Stimulated activated CD8-positive, alpha-beta memory T cell treated with anti-CD3 and anti-CD28 coated beads, Interleukin-15, amount 100 ng/mL, for 48 hours (primary cell): Measurements from ENCODE around the gene TBC1D20.

Experiments used
- DNase-seq, 2 donors: peaks; one replicate each; pipeline ENCODE4 v3.0.0-alpha.2; 2020; ENCODE audit warnings: low read depth in 2 of 2

The TBC1D20 gene

DNA sequence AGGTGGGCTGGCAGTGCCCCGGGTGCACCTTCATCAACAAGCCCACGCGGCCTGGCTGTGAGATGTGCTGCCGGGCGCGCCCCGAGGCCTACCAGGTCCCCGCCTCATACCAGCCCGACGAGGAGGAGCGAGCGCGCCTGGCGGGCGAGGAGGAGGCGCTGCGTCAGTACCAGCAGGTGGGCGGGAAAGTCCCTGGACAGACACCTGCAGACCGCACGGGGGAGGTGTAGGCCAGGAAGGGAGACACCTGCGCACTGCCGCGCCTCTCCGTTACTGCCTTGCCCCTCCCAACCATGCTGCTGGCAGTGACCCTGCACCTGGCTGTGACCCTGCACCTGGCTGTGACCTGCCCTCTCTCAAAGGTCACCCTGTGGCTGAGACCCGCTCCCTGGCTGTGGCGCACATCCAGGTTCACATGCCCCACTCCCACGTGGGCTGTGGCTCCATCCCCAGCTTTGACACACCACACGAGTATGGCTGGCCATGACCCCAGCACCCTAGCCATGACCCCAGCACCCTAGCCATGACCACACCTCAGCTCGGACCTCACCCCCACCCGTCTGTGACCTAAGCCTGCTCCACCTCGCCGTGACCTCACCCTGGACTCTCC lies 42.7 kb downstream of the TBC1D20 start:
- DNase-seq: no peak

DNA sequence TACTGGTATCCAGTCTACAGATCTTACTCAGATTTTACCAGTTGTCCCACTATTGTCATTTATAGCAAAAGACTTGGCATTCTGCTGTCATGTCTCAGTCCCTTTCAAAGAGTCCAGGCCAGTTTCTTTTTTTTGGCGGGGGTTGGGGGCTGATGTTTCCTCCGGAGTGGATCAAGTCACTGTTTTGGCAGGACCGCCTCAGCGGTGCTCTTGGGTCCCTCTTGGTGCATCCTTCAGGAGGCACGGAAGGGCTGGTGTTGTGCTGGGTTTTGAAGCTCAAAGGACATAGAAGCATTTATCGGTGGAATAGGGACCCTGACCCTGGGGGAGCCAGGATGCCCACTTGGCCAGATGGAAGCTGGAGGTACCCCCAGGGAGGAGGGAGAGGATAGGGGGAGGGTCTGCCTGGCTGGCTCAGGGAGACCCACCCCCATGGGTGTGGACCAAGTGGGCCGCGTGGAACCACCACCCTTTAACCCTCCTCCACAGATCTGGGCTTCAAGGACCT lies 43.4 kb downstream of the TBC1D20 start:
- no peak for DNase-seq

DNA sequence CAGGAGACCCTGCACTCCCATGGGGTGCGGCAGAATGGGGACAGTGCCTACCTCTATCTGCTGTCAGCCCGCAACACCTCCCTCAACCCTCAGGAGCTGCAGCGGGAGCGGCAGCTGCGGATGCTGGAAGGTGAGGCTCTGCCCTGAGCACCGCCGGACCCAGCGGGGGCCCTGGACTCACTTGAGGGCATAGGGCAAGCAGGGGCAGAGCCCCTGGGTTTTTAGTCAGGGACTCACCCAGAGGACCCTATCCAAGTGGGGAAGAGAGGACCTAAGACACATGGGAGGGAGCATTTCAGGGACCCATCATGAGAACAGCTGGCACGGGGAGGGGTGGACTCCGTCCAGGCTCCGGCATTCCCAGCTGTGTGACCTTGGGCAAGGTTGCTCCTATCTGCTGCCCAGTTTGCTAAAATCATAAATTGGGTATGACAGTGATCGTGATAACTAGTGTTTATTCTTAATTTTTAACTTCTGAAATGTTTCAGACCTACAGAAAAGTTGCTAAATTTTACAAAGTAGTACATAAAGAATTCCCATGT lies 44.5 kb downstream of the TBC1D20 start:
- no peak for DNase-seq

DNA sequence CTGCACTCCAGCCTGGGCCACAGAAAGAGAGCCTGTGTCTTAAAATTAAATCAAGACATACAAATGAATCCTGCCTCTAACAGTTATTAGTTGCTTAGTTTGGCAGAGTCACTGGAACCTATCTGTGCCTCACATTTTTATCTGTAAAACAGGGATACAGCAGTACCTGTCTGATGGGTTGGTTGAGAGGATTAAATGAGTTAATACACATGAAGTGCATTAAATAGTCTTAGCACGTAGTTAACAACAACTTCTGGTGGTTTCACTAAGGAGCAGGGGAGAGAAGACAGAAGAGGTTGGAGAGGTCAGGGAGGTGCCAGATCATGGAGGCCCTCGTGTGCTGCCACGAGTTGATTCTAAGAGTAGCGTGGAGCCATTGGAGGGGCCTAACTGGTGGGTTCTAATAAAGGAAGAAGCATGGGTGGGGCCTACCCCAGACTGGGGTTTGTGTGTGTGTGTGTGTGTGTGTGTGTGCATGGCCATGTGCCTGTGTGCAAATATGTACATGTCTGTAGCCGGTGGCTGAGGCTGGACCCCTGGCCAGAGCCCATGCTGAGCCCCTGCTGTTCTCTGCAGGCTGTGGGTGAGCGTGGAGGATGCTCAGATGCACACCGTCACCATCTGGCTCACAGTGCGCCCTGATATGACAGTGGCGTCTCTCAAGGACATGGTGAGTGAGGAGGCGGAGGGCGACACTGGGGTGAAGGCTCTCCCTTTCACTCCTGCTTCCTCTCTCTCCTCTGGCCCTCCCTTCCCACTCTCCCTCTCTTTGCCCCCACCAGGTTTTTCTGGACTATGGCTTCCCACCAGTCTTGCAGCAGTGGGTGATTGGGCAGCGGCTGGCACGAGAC lies 45.2 kb downstream of the TBC1D20 start:
- no peak for DNase-seq

DNA sequence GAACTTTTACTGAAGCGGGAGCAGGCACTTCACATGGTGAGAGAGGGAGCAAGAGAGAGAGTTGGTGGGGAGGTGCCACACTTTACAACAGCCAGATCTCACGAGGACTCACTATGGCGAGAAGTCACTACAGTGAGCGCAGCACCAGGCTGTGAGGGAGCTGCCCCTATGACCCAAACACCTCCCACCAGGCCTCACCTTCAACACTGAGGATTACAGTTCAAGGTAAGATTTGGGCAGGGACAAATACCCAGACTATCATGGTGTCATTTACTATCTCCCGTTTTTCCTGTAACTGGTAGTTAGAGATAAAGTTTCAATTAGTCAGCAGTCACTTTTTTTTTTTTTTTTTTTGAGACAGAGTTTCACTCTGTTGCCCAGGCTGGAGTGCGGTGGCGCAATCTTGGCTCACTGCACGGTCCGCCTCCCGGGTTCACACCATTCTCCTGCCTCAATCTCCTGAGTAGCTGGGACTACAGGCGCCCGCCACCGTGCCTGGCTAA lies 46.5 kb downstream of the TBC1D20 start:
- no peak for DNase-seq

DNA sequence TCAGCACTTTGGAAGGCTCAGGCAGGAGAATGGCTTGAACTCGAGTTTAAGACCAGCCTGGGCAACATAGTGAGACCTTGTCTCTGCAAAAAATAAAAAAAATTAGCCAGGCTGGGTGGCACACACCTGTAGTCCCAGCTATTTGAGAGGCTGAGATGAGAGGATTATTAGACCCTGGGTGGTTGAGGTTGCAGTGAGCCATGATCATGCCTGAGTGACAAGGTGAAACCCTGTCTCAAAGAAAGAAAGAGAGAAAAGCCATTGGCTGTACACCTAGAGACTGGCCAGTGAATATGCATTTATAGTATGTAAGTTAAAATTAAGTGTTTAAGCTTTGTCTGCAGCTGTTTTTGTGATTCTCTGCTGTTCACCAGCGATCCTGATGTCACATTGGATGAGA lies 48.2 kb downstream of the TBC1D20 start:
- no peak for DNase-seq

DNA sequence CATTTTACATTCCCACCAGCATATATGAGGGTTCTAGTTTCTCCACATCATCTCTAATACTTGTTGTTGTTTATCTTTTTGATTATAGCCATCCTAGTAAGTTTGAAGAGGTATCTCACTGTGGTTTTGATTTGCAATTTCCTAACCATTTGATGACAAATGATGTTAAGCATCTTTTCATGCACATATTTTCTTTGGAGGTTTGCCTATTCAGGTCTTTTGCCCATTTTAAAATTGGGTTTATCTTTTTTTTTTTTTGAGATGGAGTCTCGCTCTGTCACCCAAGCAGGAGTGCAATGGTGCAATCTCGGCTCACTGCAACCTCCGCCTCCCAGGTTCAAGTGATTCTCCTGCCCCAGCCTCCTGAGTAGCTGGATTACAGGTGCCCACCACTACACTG lies 50.3 kb downstream of the TBC1D20 start:
- no peak for DNase-seq

DNA sequence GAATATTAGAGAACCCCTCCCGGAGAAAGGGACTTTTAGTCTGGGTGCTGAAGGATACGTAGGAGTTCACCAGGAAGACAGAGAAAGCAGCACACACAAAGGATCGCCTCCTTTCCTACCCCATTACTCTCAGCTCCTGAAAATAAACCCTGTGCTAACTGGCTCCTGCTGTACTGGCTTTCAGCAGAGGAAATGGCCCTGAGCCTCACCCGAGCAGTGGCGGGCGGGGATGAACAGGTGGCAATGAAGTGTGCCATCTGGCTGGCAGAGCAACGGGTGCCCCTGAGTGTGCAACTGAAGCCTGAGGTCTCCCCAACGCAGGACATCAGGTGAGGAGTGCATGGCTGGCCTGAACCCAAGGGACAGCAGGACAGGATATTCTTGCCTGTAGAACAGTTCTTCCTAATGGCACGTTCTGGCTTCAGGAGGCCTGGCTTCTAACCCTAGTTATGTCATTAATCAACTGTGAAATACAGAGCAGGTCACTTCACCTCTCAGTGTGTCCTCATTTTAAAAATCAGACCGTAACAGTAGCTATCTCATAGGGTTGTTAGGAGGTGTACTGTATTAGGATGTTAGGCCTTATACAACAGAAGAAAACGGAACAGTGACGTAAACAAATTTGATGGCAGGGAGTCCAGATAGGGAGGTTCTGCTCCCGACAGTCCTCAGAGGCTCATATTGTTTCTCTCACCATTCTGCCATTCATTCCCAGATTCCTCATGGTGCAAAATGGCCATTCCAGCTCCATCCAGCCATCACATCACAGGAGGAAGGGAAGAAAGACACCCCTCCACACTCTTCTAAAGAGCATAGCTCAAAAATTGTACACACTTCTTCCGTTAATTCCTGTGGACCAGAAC lies 52.4 kb downstream of the TBC1D20 start:
- no peak for DNase-seq

DNA sequence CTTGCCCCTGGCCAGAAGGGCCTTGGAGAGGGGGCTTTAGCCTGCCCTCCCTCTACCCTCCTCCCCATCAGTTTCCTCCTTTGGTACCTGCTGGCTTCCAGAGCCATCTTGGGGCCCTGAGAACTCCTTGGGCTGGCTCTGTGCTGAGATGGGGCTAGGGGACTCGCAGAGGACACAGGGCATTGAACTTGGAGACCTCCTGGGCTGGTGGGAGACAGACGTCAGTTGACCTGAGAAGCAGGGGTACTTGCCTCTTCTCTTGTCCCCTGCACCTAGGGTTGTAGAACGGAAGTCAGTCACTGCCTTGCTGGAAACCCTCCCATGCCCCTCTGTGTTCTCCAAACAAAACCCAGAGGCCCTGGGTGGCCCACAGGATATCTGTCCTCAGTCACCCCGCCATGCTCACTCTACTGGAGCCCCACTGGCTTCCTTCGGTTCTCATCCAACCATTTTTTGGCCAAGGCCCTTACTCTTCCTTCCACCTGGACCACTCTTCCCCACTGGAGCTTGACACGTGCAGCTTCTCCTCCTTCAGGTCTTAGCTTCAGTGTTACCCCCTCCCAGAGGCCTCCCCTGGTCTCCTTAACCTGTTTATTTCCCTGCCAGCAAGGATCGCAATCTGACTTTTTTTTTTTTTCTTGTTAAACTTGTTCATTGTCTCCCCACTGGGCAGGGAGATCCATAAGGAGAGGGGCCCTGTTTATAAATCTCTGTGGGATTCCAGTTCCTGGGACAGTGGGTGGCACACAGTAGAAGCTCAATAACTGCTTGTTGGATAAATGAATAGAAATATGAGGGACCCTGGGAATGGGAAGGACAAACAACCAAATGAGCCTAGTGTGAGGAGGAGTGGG lies 53.3 kb downstream of the TBC1D20 start:
- peak in 1 of 2 donors; percentile 5 for DNase-seq

DNA sequence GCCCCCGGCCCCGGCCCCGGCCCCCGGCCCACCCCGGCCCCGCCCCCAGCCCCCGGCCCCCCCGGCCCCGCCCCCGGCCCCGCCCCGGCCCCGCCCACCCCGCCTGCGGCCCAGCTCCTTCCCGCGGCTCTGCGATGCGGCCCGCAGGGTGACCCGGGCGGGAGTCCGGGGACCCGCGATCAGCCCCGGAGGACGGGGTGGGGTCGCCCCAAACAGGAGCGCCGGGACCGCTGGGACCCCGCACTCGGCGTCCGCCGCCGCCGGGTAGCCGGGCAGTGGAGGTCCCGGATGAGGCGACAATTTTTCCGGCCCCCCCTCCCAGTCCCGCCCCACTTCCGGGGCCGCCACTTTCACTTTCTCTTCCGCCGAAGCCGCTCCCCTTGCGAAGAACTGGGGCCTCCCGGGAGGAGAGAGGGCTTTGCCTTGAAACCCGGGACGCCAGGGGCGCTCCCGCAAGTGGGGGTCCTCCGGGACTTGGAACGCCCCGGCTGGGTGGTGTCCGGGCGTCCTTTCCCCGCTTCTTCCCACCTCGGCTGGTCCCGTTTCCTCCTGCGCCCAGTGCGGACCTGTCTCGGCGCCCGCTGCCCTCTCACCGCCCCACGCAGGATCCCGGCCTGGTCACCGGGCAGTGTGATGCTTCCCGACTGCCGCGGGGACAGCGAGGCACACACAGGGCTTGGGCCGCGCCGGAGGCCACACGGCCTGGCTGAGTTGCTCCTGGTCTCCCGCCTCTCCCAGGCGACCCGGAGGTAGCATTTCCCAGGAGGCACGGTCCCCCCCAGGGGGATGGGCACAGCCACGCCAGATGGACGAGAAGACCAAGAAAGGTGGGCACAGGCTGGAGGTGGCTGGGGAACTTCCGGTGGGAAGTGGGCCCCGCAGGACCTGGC lies 54.1 kb downstream of the TBC1D20 start, which contains the start of gene RBCK1:
Gene RBCK1 (plus strand): TSS at position 347 of the 890 bp plus-strand sequence. CDS start 459 bp downstream, at position 806.
- DNase-seq: peak; percentile 80 to 83

DNA sequence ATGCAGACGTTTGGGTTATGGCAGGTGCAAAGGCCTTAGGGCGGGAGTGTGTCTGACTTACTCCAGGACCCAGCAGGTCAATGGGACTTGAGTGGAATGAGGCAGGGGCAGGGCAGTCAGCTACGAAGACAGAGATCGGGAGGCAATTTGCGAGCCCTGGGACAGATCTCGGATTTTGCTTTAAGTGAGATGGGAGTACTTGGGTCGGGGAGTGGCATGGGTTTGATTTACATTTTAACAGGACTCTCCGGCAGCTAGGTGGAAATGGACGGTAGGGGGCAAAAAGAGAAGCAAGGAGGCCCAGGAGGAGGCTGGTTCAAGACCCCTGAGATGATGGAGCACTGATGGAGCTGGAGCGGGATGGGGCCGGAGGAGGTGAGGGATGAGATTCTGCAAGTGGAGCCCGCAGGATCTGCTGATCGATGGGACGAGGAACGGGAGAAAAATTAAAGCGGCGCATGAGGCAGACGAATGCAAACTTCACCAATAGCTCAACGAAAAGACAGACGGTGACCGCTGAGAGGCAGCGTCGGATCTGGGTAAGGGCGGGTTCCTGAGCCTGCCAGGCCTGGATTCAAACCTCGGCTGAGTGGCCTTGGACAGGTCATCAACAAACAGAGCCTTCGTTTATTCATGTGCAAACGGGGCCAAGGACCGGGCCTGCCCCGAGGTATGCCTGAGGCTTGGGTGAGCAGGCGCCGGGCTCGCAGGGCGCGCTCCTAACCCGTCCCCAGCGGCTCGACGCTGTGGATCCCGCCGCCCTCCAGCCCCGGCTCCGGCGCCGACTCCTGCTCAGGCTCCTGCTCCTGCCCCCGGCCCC lies 55.0 kb downstream of the TBC1D20 start:
- peak; percentile 56 to 59 for DNase-seq

DNA sequence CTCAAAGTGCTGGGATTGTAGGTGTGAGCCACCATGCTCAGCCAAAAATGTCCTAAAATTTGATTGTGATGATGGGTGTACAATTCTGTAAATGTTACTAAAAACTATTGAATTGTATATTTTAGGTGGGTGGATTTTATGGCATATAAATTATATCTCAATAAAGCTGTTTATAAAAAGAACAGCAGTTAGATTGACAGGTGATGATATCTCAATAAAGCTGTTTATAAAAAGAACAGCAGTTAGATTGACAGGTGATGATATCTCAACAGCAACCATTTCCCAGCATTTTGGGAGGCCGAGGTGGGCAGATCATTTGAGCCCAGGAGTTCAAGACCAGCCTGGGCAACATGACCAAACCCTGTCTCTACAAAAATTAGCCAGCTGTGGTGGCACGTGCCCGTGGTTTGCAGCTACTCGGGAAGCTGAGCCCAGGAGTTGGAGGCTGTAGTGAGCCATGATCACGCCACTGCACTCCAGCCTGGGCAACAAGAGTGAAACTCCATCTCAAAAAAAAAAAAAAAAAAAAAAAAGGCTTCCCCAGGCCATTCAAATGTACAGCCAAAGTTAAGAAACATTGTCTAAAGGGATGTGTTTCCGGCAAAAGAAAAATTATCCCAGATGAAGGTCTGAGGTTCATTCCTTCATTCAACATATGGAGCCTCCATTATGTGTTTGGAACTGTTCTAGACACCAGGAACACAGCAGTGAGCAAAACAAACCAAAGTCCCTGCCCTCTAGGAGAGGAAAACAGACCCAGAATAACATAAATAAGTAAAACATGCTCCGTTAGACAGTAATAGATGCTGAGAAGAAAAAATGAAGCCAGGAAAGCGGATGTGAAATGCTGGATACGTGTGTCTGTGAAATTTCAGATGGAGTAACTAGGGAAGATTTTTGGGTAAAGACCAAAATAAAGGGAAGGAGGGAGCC lies 55.9 kb downstream of the TBC1D20 start:
- no peak for DNase-seq

DNA sequence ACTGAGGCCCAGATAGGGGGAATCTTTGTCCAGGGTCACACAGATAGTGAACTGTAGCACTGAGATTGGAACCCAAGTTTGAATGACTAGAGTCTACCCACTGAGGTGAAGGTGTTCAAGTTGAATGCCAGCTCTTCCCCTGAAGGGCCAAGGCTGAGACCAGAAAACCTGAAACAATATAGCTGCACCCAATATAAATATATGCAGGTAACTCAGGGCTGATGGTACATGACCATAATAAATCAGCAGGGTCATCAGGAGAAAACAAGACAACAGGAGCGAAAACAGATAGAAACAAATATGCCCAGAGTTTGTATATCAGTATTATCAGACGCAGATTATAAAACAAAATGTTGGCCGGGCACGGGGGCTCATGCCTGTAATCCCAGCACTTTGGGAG lies 58.2 kb downstream of the TBC1D20 start:
- no peak for DNase-seq

DNA sequence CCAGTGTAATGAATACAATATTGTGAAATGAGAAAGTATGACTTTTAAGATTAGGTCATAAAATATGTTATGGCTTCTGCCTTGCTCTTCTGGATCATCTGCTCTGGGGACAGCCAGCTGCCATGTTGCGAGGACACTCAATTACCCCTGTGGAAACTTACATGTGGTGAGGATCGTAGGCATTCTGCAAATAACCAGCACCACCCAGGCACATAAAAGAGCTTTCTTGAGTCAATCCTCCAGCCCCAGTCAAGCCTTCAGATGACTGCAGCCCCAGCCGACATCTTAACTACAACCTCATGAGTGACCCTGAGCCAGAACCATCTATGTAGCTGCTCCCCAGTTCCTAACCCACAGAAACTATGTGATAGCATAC lies 58.8 kb downstream of the TBC1D20 start:
- no peak for DNase-seq

DNA sequence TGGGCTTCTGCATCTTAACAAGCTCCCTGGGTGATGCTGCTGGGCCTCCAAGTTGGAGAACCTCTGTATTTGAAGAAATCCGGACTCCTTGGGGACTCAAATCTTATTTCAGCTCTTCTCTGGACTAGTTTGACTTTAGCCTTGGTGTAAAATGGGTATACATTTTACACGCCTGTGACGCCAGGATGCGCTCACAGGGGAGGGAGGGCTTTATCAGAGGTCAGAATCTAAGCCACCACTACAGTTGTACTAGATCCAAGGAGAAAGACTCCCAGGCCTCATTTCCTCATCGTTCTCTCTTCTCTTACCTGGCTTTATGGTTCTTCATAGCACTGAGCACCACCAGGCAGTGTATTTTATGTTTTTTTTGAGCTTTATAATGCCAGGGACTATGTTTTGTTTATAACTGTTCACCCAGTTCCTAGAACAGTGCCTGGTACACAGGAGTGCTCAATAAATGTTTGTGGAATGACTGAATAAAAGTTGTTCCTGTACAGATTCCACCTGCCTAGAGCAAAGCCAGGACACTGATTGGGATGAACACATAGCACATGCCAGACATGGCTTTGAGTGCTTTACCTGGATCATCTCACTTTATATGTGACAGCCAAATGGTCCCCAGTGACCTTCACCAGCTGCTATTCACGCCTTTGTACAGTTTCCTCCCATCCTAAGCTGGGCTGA lies 59.3 kb downstream of the TBC1D20 start:
- no peak for DNase-seq

DNA sequence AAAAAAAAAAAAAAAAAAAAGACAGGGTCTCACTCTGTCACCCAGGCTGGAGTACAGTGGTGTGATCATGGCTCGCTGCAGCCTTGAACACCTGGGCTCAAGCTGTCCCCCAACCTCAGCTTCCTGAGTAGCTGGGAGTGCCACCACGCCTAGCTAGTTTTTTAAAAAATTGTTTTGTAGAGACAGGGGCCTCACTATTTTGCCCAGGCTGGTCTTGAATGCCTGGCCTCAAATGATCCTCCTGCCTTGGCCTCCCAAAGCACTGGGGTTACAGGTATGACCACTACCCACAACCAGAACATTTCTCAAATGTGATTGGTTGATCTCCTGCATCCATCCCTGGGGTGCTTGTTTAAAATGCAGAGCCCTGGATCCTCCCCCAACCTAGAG lies 59.8 kb downstream of the TBC1D20 start:
- DNase-seq: no peak
